Fibroblast of lung (primary cell): ENCODE data around the gene ZDHHC16. TPM values are rescaled to one million over a fixed set of nuclear protein-coding genes. Genes with fewer than 3 reads are reported as not detected.
A peak's percentile ranks its signal among the peaks of the same experiment; 100 is the strongest.

Experiments used
- DNase-seq, 2 donors: peaks; one replicate each; pipeline versions ENCODE4 v3.0.0 to v3.0.0-alpha.2; 2010; ENCODE audit warnings: low read depth in 2 of 2
- H2AFZ ChIP-seq: 2 replicates; pipeline ENCODE4 v1.5.1; 2012; ENCODE audit warnings: low read length, control low read depth, inconsistent platforms
- H3K27ac ChIP-seq: 2 replicates; pipeline ENCODE4 v1.5.1; 2011; ENCODE audit warnings: low read length, control low read depth; ENCODE audit not compliant: insufficient read depth
- H3K27me3 ChIP-seq: 2 replicates; pipeline ENCODE4 v1.5.1; 2011; ENCODE audit warnings: mild to moderate bottlenecking, low read length; ENCODE audit not compliant: control insufficient read depth, insufficient read depth
- H3K36me3 ChIP-seq: 2 replicates; pipeline ENCODE4 v1.5.1; 2011; ENCODE audit warnings: low read length; ENCODE audit not compliant: control insufficient read depth, insufficient read depth
- H3K4me1 ChIP-seq: 2 replicates; pipeline ENCODE4 v1.5.1; 2011; ENCODE audit warnings: low read length; ENCODE audit not compliant: control insufficient read depth, insufficient read depth; ENCODE audit errors: extremely low read depth
- H3K4me2 ChIP-seq: 2 replicates; pipeline ENCODE4 v1.5.1; 2011; ENCODE audit warnings: low read length, control low read depth; ENCODE audit not compliant: insufficient read depth; ENCODE audit errors: extremely low read depth
- H3K4me3 ChIP-seq, 4 experiments: fragments of 200-600 bp in 1 of 4; sonication (generic) in 1 of 4; replicated peaks in 1 of 4; 2 replicates each; pipeline ENCODE4 v1.5.1; 2011 to 2016; ENCODE audit warnings: low read length in 4 of 4, low read depth in 3 of 4, mild to moderate bottlenecking in 3 of 4, control low read depth in 2 of 4, inconsistent platforms in 1 of 4, mixed read lengths in 1 of 4; ENCODE audit not compliant: insufficient read depth in 1 of 4; ENCODE audit errors: control extremely low read depth in 1 of 4
- H3K79me2 ChIP-seq: 2 replicates; pipeline ENCODE4 v1.5.1; 2012; ENCODE audit warnings: mild to moderate bottlenecking, low read length, inconsistent platforms; ENCODE audit not compliant: control insufficient read depth, insufficient read depth
- H3K9ac ChIP-seq: 2 replicates; pipeline ENCODE4 v1.5.1; 2011; ENCODE audit warnings: mild to moderate bottlenecking, low read length, control low read depth; ENCODE audit not compliant: insufficient read depth
- H3K9me3 ChIP-seq: 2 replicates; pipeline ENCODE4 v1.5.1; 2012; ENCODE audit warnings: low read depth, low read length; ENCODE audit not compliant: control insufficient read depth, insufficient read depth
- H4K20me1 ChIP-seq: 2 replicates; pipeline ENCODE4 v1.5.1; 2011; ENCODE audit warnings: low read length; ENCODE audit not compliant: control insufficient read depth, insufficient read depth; ENCODE audit errors: extremely low read depth
- EZH2 ChIP-seq: IDR thresholded peaks from 2 replicates; pipeline ENCODE4 v1.5.1; 2012; ENCODE audit warnings: low read length, control low read depth, mild to moderate bottlenecking; ENCODE audit errors: missing control alignments
- polyA plus RNA-seq, 2 donors: library from polyadenylated mRNA; depleted of rRNA in 1 of 2; stranded (reverse) in 1 of 2; unstranded in 1 of 2; fragments of >200 nt; gene quantifications; 2 replicates each; pipeline ENCODE4 v1.2.1, GENCODE V29; 2011 to 2012; ENCODE audit warnings: missing spikeins in 1 of 2
- total RNA-seq: library from RNA; depleted of rRNA; stranded (reverse); fragments of >200 nt; gene quantifications from 2 replicates; pipeline ENCODE4 v1.2.1, GENCODE V29; 2014
- TF ChIP-seq, protein P1 (sequence below), 2 donors: IDR thresholded peaks in 1 of 2; conservative IDR thresholded peaks in 1 of 2; 1 replicate in 1 of 2; 2 replicates in 1 of 2; pipeline ENCODE4 v1.5.1; 2011 to 2012; ENCODE audit warnings: low read length in 2 of 2, control low read depth in 1 of 2, inconsistent platforms in 1 of 2, low read depth in 1 of 2, mild to moderate bottlenecking in 1 of 2

ZDHHC16 gene
- total and polyA plus RNA-seq, 2 donors (not counting 1 experiment from before 2014, with no cell fraction given) = 39.3 to 60.2 TPM

DNA sequence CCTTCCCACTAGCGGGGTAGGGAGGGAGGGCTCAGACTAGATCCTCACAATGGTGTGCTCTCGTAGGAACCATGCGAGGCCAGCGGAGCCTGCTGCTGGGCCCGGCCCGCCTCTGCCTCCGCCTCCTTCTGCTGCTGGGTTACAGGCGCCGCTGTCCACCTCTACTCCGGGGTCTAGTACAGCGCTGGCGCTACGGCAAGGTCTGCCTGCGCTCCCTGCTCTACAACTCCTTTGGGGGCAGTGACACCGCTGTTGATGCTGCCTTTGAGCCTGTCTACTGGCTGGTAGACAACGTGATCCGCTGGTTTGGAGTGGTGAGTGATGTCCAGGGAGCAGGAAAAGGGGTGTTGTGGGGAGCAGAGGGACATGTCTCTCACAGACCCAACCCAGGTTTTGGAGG, 5.6 kb downstream of the ZDHHC16 start:
- H3K36me3 ChIP-seq = peaks cover 15% of the 10 kb centered on the region
- no peak overlapping the region for H3K9ac ChIP-seq
- peaks cover 57% of the 10 kb centered on the region for H3K79me2 ChIP-seq
- H3K27me3 ChIP-seq = no peaks in the 10 kb centered on the region
- no peaks in the 10 kb centered on the region for H3K4me1 ChIP-seq
- no peak for TF ChIP-seq EZH2
- TF ChIP-seq, protein P1, sequence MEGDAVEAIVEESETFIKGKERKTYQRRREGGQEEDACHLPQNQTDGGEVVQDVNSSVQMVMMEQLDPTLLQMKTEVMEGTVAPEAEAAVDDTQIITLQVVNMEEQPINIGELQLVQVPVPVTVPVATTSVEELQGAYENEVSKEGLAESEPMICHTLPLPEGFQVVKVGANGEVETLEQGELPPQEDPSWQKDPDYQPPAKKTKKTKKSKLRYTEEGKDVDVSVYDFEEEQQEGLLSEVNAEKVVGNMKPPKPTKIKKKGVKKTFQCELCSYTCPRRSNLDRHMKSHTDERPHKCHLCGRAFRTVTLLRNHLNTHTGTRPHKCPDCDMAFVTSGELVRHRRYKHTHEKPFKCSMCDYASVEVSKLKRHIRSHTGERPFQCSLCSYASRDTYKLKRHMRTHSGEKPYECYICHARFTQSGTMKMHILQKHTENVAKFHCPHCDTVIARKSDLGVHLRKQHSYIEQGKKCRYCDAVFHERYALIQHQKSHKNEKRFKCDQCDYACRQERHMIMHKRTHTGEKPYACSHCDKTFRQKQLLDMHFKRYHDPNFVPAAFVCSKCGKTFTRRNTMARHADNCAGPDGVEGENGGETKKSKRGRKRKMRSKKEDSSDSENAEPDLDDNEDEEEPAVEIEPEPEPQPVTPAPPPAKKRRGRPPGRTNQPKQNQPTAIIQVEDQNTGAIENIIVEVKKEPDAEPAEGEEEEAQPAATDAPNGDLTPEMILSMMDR (conservative IDR thresholded peaks at IDR 0.05 in 1 of 2, IDR thresholded peaks at IDR 0.05 in 1 of 2; ENCODE audit: low read depth in 1 of 2, low read length in 2 of 2) = no peak
- no peak overlapping the region for H3K4me3 ChIP-seq
- no peaks in the 10 kb centered on the region for H3K9me3 ChIP-seq
- no peak for DNase-seq
- no peaks in the 10 kb centered on the region for H4K20me1 ChIP-seq
- no peak overlapping the region for H2AFZ ChIP-seq
- no peak overlapping the region for H3K4me2 ChIP-seq
- no peak overlapping the region for H3K27ac ChIP-seq

DNA sequence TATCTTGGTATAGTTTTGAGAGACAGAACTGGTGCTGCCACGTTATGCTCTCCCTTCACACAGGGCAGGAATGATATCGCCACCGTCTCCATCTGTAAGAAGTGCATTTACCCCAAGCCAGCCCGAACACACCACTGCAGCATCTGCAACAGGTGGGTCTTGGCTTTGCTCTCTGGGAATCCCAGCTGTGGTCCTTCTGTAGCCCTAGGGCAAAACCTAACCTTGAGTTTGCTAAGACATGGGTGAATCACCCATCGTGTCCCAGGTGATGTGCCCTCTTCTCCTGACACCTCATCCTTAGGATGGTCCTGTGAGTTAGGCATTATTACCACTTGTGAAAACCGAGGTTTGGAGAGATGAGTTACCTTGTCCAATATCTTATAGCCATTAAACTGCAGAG, 6.4 kb downstream of the ZDHHC16 start:
- TF ChIP-seq, protein P1 (conservative IDR thresholded peaks at IDR 0.05 in 1 of 2, IDR thresholded peaks at IDR 0.05 in 1 of 2; ENCODE audit: low read depth in 1 of 2, low read length in 2 of 2) = no peak
- TF ChIP-seq EZH2 = no peak
- Histone ChIP-seq H3K36me3 (peaks cover 20% of the 10 kb centered on the region), H4K20me1 (no peaks in the 10 kb centered on the region)

DNA sequence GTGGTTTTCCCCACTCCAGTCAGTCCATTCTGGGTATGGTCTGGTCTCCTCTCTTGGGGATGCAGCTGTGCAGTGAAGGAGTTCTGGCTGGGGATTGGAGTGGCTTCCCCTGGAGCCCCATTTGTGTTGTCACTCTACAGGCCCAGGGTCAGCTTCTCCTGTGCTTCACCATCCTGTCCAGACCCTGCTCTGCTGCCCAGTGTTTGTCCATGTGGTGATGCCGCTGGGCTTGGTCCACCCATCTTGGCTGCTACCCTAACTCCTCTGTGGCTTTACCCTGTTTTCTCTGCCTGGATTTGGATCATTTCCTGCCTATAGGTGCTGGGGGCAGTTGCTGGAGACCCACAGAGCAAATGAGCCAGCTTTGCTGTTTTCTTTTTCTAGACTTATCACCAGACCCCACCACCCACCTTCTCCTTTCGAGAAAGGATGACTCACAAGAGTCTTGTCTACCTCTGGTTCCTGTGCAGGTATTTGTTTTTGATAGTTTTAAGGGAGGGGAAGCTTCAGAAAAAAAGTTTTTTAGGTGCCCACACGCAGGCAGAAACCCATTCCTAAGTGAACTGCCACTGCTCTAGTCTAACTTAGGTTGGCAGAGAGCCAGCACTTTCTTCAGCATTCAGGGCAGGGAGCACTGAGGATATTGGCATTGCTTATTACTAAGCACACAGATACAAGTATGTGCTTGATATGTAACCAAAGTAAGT, 8.5 kb downstream of the ZDHHC16 start:
- H2AFZ ChIP-seq = no peak overlapping the region
- no peaks in the 10 kb centered on the region for H3K27me3 ChIP-seq
- H3K36me3 ChIP-seq = peaks cover 35% of the 10 kb centered on the region
- no peak overlapping the region for H3K27ac ChIP-seq
- DNase-seq = peak; percentile 44 to 59
- H3K9ac ChIP-seq = no peak overlapping the region
- H3K4me1 ChIP-seq = no peaks in the 10 kb centered on the region
- no peak overlapping the region for H3K4me3 ChIP-seq
- TF ChIP-seq EZH2 = no peak
- TF ChIP-seq, protein P1 (conservative IDR thresholded peaks at IDR 0.05 in 1 of 2, IDR thresholded peaks at IDR 0.05 in 1 of 2; ENCODE audit: low read depth in 1 of 2, low read length in 2 of 2) = no peak
- H4K20me1 ChIP-seq = no peaks in the 10 kb centered on the region
- no peaks in the 10 kb centered on the region for H3K9me3 ChIP-seq
- H3K4me2 ChIP-seq = no peak overlapping the region
- H3K79me2 ChIP-seq = peaks cover 37% of the 10 kb centered on the region

More for the DNA sequence above, 6.4 kb downstream of the ZDHHC16 start:
- Histone ChIP-seq H3K4me1 (no peaks in the 10 kb centered on the region), H3K79me2 (peaks cover 49% of the 10 kb centered on the region), H3K4me3 (no peak overlapping the region), H3K9me3 (no peaks in the 10 kb centered on the region), H2AFZ (no peak overlapping the region), H3K9ac (no peak overlapping the region), H3K27ac (no peak overlapping the region), H3K27me3 (no peaks in the 10 kb centered on the region), H3K4me2 (no peak overlapping the region)
- DNase-seq = no peak
